Bone marrow (tissue), 2 donors: ENCODE measurements around the gene ENO2.

ENCODE experiments used
- DNase-seq, 2 donors: peaks; one replicate each; lab custom pipeline; 2025; lab: John Stamatoyannopoulos, UW

The ENO2 gene

GRCh38 chr12:6960593-6961277, 46.4 kb downstream of the ENO2 start:
- DNase-seq, result no peak

DNA sequence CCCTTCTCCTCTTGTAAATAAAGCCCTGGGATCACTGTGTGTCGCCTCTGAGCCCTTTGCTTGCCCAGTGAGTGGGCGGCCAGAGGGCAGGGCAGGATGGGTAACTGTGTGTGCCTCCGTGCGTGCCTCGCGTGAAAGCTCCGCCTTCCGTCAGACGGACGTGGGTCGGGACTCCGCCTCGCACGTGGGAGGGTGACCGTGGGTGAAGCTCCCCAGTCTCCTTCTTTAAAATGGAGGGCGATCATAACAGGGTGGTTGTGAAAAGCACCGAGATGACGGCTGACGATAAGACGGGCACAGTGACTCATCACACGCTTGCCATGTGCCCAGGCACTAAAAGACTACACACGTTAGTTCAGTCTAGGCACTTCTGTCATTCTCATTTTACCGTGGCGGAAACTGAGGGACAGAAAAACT, 46.9 kb downstream of the ENO2 start:
- DNase-seq, result peak; percentile 68 to 83

DNA sequence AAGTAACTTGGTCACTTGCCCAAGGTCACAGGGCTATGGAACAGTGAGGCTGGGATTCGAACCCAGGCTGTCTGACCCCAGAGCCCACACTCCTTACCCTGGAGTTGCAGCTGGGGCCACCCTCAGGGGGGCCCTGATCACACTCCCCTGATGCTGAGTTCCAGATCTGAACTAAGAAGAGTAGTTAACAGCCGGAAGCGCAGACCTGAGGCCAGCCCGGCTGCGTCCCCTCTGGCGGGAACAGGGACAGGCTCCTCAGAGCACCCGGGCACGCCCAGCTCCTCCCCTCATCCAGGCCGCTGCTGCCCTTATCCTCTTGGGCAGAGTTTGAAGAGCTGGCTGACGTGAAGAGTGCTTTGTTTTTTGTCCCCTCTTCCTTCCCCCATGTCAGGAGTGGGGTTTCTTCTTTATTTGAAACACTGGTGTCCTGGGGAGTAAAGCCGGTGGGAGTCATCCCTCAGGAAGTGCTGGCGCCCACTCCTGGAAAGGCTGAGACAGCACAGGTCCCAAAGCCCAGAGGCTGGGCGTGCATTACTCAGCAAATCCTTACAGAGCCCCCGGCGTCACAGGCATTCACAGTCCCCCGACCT, 47.4 kb downstream of the ENO2 start:
- peak in 1 of 2 donors; percentile 41 for DNase-seq

DNA sequence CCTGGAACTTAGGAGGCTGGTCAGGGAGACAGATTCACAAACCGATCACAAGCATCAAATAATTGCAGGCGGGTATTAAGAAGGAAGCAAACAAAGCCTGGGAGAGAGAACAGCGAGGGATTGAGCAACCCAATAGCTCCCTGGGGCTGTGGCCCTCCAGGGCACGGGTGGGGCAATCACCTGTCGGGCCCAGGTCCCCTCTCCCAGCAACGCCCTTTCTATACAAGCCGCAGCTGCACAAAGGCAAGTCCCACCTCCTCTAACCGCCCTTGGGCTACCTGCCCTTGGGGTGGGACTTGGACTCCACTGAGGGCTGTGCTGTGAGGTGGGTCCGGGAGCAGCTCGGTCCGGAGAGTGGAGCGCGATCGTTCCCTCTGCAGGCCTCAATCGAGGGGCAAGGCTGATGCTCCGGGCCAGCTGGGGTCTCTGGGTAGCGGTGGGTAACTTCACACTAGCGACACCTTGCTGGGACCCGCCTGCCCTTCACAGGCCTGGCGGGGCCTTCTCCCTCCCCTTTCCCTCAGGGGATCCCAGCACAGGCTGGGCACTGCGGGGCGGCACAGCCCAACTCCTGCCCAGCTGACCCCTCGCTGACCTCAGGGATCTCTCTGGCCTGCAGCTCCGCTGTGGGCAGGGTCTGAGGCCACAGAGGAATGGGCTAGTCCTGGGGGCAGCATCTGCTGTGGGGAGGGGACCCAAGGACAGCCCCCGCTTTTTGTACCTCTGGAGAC, 48.1 kb downstream of the ENO2 start:
- no peak for DNase-seq

GRCh38 chr12:6963016-6963731, 48.8 kb downstream of the ENO2 start:
- DNase-seq, result no peak

GRCh38 chr12:6963791-6964413, 49.5 kb downstream of the ENO2 start:
- no peak for DNase-seq

- DNase-seq, result no peak
These were observed 50.2 kb downstream of the ENO2 start for GRCh38 chr12:6964605-6965025.

- DNase-seq, result peak; percentile 68 to 75
These were observed 50.8 kb downstream of the ENO2 start for GRCh38 chr12:6965026-6965661.

- no peak for DNase-seq
These were observed 51.3 kb downstream of the ENO2 start for GRCh38 chr12:6965714-6966113.

- DNase-seq, result no peak
These were observed 52.0 kb downstream of the ENO2 start for GRCh38 chr12:6966351-6966750.

DNA sequence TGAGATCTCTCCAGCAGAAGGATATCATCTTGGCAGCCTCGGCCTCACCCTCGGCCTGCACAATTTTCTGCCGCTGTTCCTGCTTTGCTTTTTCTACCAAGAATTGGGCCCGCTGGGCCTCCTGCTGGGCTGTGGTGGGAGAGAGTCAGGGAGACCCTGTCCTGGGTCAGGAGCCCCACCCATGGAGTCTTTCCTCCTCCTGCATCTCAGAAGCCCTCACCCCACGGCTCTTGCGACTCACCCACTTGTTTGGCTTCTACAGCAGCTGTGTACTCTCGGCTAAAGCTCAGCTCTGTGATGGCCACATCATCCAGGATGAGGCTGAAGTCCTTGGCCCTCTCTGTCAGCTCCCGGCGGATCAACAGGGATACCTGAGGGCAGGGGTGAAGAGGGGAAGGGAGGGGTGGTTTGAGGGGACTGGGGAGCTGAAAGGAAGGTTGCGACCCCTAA, 53.3 kb downstream of the ENO2 start:
- no peak for DNase-seq

DNA sequence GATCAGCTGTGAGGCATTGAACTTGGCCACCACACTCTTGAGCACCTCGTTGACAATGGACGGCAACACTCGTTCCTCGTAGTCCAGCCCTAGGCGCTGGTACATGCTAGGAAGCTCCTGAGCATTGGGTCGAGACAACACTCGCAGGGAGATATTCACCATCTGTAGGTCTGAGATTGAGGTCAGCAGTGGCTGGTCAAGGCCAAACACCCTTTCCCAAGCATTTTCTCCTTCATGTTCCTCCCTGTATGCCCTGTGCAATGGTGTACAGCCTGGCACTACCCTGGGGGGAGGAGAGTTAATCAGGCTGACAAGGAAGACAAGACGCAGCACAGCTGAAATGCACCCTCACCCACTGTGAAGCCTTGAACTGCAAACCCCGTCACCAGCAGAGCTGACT, 54.0 kb downstream of the ENO2 start:
- no peak for DNase-seq

DNA sequence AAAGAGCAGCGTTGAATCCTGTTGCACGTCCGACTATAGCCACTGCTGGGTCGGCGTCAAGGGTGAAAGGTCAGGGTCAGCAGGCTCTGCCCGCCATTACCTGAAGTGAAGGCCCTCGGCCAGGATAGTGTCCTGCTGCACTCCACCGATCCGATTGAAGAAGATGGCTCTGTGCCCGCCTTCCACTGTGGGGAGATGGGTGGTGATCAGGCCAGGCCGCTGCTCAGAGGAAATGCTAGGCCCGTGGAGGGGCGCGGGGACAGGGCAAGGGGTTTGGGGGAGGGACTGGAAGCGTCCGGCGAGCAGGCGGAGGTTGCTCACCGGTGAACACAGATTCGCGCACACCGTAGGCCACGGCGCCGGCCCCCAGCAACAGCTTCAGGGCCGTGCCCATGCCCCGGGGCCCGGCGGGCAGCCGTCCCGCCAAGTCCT, 55.7 kb downstream of the ENO2 start:
- no peak for DNase-seq
